Glomerular endothelial cell (primary cell): ENCODE measurements around the gene NAGK. TPM values are rescaled to one million over a fixed set of nuclear protein-coding genes. Genes with fewer than 3 reads are reported as not detected.
"Not testable (repeated sequence)": the region's sequence is repeated elsewhere in the genome, so short reads cannot be mapped to it uniquely, and the experiment has no call there.

Experiments
- DNase-seq: peaks from one replicate; pipeline ENCODE4 v3.0.0-alpha.2; 2011; ENCODE audit warnings: low read depth, low spot score; ENCODE audit errors: extremely low read depth
- total RNA-seq: library from RNA; depleted of rRNA; stranded (reverse); fragments of >200 nt; gene quantifications from 2 replicates; pipeline ENCODE4 v1.2.3, GENCODE V29; 2015

NAGK gene
- total RNA-seq, 1 donor from 2014 or later: 219 TPM

GRCh38 chr2:71102981-71103681 lies 34.7 kb downstream of the NAGK start:
- no peak for DNase-seq

GRCh38 chr2:71103809-71104208 lies 35.4 kb downstream of the NAGK start:
- no peak for DNase-seq

GRCh38 chr2:71106463-71106862 lies 38.0 kb downstream of the NAGK start:
- DNase-seq: not testable (repeated sequence)

- DNase-seq: no peak
Observed at GRCh38 chr2:71108091-71108490, 39.6 kb downstream of the NAGK start.

- no peak for DNase-seq
Observed at GRCh38 chr2:71113843-71114242, 45.4 kb downstream of the NAGK start.

GRCh38 chr2:71117063-71117462 lies 48.6 kb downstream of the NAGK start:
- DNase-seq: no peak

- no peak for DNase-seq
Observed at GRCh38 chr2:71120195-71120594, 51.7 kb downstream of the NAGK start.

GRCh38 chr2:71121479-71121878 lies 53.0 kb downstream of the NAGK start:
- no peak for DNase-seq

GRCh38 chr2:71122387-71123298 lies 54.2 kb downstream of the NAGK start:
- no peak for DNase-seq

- DNase-seq: no peak
Observed at GRCh38 chr2:71125506-71126294, 57.3 kb downstream of the NAGK start.

- no peak for DNase-seq
Observed at GRCh38 chr2:71126957-71127356, 58.5 kb downstream of the NAGK start.

Other genes with a start within 250 kb of the NAGK start
- gene CLEC4F, start 248.0 kb upstream of the NAGK start, total RNA-seq: 0.18 TPM in 1 of 2 replicates, not detected in the other
- not detected in 2 replicates for gene CD207, start 232.8 kb upstream of the NAGK start, total RNA-seq
- gene VAX2, start 168.1 kb upstream of the NAGK start, total RNA-seq: 0.48 and 0.53 TPM in 2 replicates
- gene ATP6V1B1, start 132.7 kb upstream of the NAGK start, total RNA-seq: not detected in 2 replicates
- 0.34 and 0.53 TPM in 2 replicates for gene ANKRD53, start 90.0 kb upstream of the NAGK start, total RNA-seq
- gene TEX261, start 73.8 kb upstream of the NAGK start, total RNA-seq: 43.7 and 50.2 TPM in 2 replicates
- gene MCEE, start 61.6 kb downstream of the NAGK start, total RNA-seq: 5.6 and 7.2 TPM in 2 replicates
- 17.9 and 23.2 TPM in 2 replicates for gene MPHOSPH10, start 62.0 kb downstream of the NAGK start, total RNA-seq
- gene PAIP2B, start 158.5 kb downstream of the NAGK start, total RNA-seq: 0.47 and 0.87 TPM in 2 replicates